Renal cortical epithelial cell (primary cell): ENCODE measurements around the gene NKIRAS2. TPM values are rescaled to one million over a fixed set of nuclear protein-coding genes. Genes with fewer than 3 reads are reported as not detected.

Experiments
- DNase-seq: peaks from one replicate; pipeline ENCODE4 v3.0.0-alpha.2; 2011; ENCODE audit warnings: low read depth
- total RNA-seq: library from RNA; depleted of rRNA; stranded (reverse); fragments of >200 nt; gene quantifications from 2 replicates; pipeline ENCODE4 v1.2.3, GENCODE V29; 2014

The NKIRAS2 gene
- total RNA-seq, 1 donor from 2014 or later: 41.4 TPM

GRCh38 chr17:42055027-42055426 lies 35.1 kb downstream of the NKIRAS2 start:
- no peak for DNase-seq

GRCh38 chr17:42055496-42055895 lies 35.6 kb downstream of the NKIRAS2 start:
- peak; percentile 9 for DNase-seq

- DNase-seq: no peak
Measured at GRCh38 chr17:42056635-42057034, 36.7 kb downstream of the NKIRAS2 start.

- DNase-seq: no peak
Measured at GRCh38 chr17:42058063-42058462, 38.2 kb downstream of the NKIRAS2 start.

- DNase-seq: no peak
Measured at GRCh38 chr17:42059815-42060214, 39.9 kb downstream of the NKIRAS2 start.

GRCh38 chr17:42060231-42060630 lies 40.3 kb downstream of the NKIRAS2 start:
- no peak for DNase-seq

GRCh38 chr17:42061646-42062487 lies 42.0 kb downstream of the NKIRAS2 start:
- DNase-seq: no peak

GRCh38 chr17:42062681-42063080 lies 42.8 kb downstream of the NKIRAS2 start:
- no peak for DNase-seq

- DNase-seq: no peak
Measured at GRCh38 chr17:42065201-42065600, 45.3 kb downstream of the NKIRAS2 start.

GRCh38 chr17:42067371-42068091 lies 47.6 kb downstream of the NKIRAS2 start:
- peak; percentile 12 for DNase-seq

GRCh38 chr17:42068979-42069378 lies 49.1 kb downstream of the NKIRAS2 start:
- DNase-seq: no peak

GRCh38 chr17:42071810-42072209 lies 51.9 kb downstream of the NKIRAS2 start:
- no peak for DNase-seq

- DNase-seq: no peak
Measured at GRCh38 chr17:42072323-42073187, 52.7 kb downstream of the NKIRAS2 start.

Other genes with a start within 250 kb of the NKIRAS2 start
- 268 and 464 TPM in 2 replicates for gene JUP, start 233.4 kb upstream of the NKIRAS2 start, total RNA-seq
- 32.3 and 42.5 TPM in 2 replicates for gene P3H4, start 208.1 kb upstream of the NKIRAS2 start, total RNA-seq
- gene FKBP10, start 207.1 kb upstream of the NKIRAS2 start, total RNA-seq: 40.8 and 148 TPM in 2 replicates
- gene NT5C3B, start 183.9 kb upstream of the NKIRAS2 start, total RNA-seq: 43.4 and 74.0 TPM in 2 replicates
- gene KLHL10, start 182.3 kb upstream of the NKIRAS2 start, total RNA-seq: 0.15 TPM in 1 of 2 replicates, not detected in the other
- 30.6 and 39.7 TPM in 2 replicates for gene KLHL11, start 154.7 kb upstream of the NKIRAS2 start, total RNA-seq
- 343 and 387 TPM in 2 replicates for gene ACLY, start 101.1 kb upstream of the NKIRAS2 start, total RNA-seq
- 0.35 and 2.2 TPM in 2 replicates for gene ODAD4, start 89.5 kb upstream of the NKIRAS2 start, total RNA-seq
- 51.4 and 78.5 TPM in 2 replicates for gene CNP, start 53.3 kb upstream of the NKIRAS2 start, total RNA-seq
- gene DNAJC7, start 2.7 kb upstream of the NKIRAS2 start, total RNA-seq: 67.6 and 107 TPM in 2 replicates
- 0.35 and 0.70 TPM in 2 replicates for gene C17orf113, start 30.5 kb downstream of the NKIRAS2 start, total RNA-seq
- 0.10 TPM in 1 of 2 replicates, not detected in the other for gene ZNF385C, start 78.4 kb downstream of the NKIRAS2 start, total RNA-seq
- 9.3 and 15.5 TPM in 2 replicates for gene DHX58, start 92.6 kb downstream of the NKIRAS2 start, total RNA-seq
- 3.5 and 15.4 TPM in 2 replicates for gene KAT2A, start 101.3 kb downstream of the NKIRAS2 start, total RNA-seq
- gene HSPB9, start 102.7 kb downstream of the NKIRAS2 start, total RNA-seq: not detected in 2 replicates
- 83.9 and 129 TPM in 2 replicates for gene RAB5C, start 134.9 kb downstream of the NKIRAS2 start, total RNA-seq
- gene KCNH4, start 161.1 kb downstream of the NKIRAS2 start, total RNA-seq: not detected in 2 replicates
- gene HCRT, start 165.4 kb downstream of the NKIRAS2 start, total RNA-seq: not detected in 2 replicates
- gene GHDC, start 174.4 kb downstream of the NKIRAS2 start, total RNA-seq: 30.6 and 69.0 TPM in 2 replicates